HepG2 (cell line): ENCODE measurements around the gene LST1. TPM values are rescaled to one million over a fixed set of nuclear protein-coding genes. Genes with fewer than 3 reads are reported as not detected.
A peak's percentile ranks its signal among the peaks of the same experiment; 100 is the strongest.

Experiments used
- FLYWCH1 ChIP-seq: sonication (generic); formaldehyde crosslinking; IDR thresholded peaks from 2 replicates; pipeline ENCODE4 v1.8.1; 2023; ENCODE audit warnings: mild to moderate bottlenecking, missing genetic modification reagents
- MNT ChIP-seq: fragments of 450-650 bp; IDR thresholded peaks from 2 replicates; pipeline ENCODE4 v1.6.1; 2016
- NR2F1 ChIP-seq, 2 experiments: fragments of 450-650 bp in 1 of 2; formaldehyde crosslinking in 1 of 2; IDR thresholded peaks; 2 replicates each; pipeline versions ENCODE4 v1.5.0 to v1.6.1; 2016 to 2020; ENCODE audit warnings: mild to moderate bottlenecking in 1 of 2, missing compliant biosample characterization in 1 of 2, missing genetic modification reagents in 1 of 2, moderate library complexity in 1 of 2
- SYNCRIP ChIP-seq: fragments of 200-400 bp; formaldehyde crosslinking; IDR thresholded peaks from 2 replicates; pipeline ENCODE4 v1.6.1; 2018; ENCODE audit warnings: mild to moderate bottlenecking, low read depth, low read length; ENCODE audit not compliant: insufficient read depth
- U2AF2 ChIP-seq: fragments of 200-400 bp; formaldehyde crosslinking; IDR thresholded peaks from 2 replicates; pipeline ENCODE4 v1.6.1; 2017; ENCODE audit warnings: low read depth, mild to moderate bottlenecking, low read length
- ZBTB40 ChIP-seq, 2 experiments: fragments of 450-650 bp in 1 of 2; sonication (generic) in 1 of 2; formaldehyde crosslinking in 1 of 2; IDR thresholded peaks; 2 replicates each; pipeline versions ENCODE4 v1.6.1 to v1.8.0; 2016 to 2022; ENCODE audit warnings: antibody characterized with exemption in 1 of 2, mild to moderate bottlenecking in 1 of 2, missing genetic modification reagents in 1 of 2
- ZFX ChIP-seq: sonication (generic); formaldehyde crosslinking; IDR thresholded peaks from 2 replicates; pipeline ENCODE4 v1.4.0; 2020; ENCODE audit warnings: mild to moderate bottlenecking, low read depth, missing genetic modification reagents, moderate library complexity
- ZNF17 ChIP-seq: sonication (generic); formaldehyde crosslinking; IDR thresholded peaks from 2 replicates; pipeline ENCODE4 v1.5.0; 2020; ENCODE audit warnings: mild to moderate bottlenecking, missing genetic modification reagents
- ZNF317 ChIP-seq: sonication (generic); formaldehyde crosslinking; IDR thresholded peaks from 2 replicates; pipeline ENCODE4 v1.5.0; 2020; ENCODE audit warnings: mild to moderate bottlenecking, missing genetic modification reagents
- ZNF747 ChIP-seq: sonication (generic); formaldehyde crosslinking; IDR thresholded peaks from 2 replicates; pipeline ENCODE4 v1.8.1; 2023; ENCODE audit warnings: missing genetic modification reagents, mild to moderate bottlenecking, borderline replicate concordance
- ZNF788 ChIP-seq: sonication (generic); formaldehyde crosslinking; IDR thresholded peaks from 2 replicates; pipeline ENCODE4 v1.5.0; 2020; ENCODE audit warnings: mild to moderate bottlenecking, missing genetic modification reagents, borderline replicate concordance
- ZSCAN22 ChIP-seq: sonication (generic); formaldehyde crosslinking; IDR thresholded peaks from 2 replicates; pipeline ENCODE4 v1.4.0; 2020; ENCODE audit warnings: mild to moderate bottlenecking, missing genetic modification reagents
- polyA plus RNA-seq, 8 experiments: library from polyadenylated mRNA; depleted of rRNA in 3 of 8; stranded (reverse) in 7 of 8; unstranded in 1 of 8; fragments of >200 nt; fragmentation: Illumina TruSeq in 4 of 8; extraction: Trizol in 4 of 8; gene quantifications; 2 replicates each; pipeline versions ENCODE4 v1.2.1 to v1.2.3, GENCODE V29; 2011 to 2016; ENCODE audit warnings: low read depth in 4 of 8, missing spikeins in 1 of 8, mixed read lengths in 1 of 8; ENCODE audit not compliant: insufficient read depth in 1 of 8
- total RNA-seq, 5 experiments: library from RNA; depleted of rRNA; stranded (reverse); fragments of >200 nt; fragmentation: Illumina TruSeq; extraction: Trizol; gene quantifications; 2 replicates each; pipeline ENCODE4 v1.2.3, GENCODE V29; 2016; ENCODE audit warnings: low read depth in 1 of 5
- TF ChIP-seq, protein P1 (sequence below): sonication (generic); formaldehyde crosslinking; IDR thresholded peaks from 2 replicates; pipeline ENCODE4 v1.4.0; 2020; ENCODE audit warnings: missing genetic modification reagents

Gene LST1
- total and polyA plus RNA-seq, 2 of the 13 experiments (the other 11 are each of a cell fraction or from before 2014, with no cell fraction given): not detected

DNA sequence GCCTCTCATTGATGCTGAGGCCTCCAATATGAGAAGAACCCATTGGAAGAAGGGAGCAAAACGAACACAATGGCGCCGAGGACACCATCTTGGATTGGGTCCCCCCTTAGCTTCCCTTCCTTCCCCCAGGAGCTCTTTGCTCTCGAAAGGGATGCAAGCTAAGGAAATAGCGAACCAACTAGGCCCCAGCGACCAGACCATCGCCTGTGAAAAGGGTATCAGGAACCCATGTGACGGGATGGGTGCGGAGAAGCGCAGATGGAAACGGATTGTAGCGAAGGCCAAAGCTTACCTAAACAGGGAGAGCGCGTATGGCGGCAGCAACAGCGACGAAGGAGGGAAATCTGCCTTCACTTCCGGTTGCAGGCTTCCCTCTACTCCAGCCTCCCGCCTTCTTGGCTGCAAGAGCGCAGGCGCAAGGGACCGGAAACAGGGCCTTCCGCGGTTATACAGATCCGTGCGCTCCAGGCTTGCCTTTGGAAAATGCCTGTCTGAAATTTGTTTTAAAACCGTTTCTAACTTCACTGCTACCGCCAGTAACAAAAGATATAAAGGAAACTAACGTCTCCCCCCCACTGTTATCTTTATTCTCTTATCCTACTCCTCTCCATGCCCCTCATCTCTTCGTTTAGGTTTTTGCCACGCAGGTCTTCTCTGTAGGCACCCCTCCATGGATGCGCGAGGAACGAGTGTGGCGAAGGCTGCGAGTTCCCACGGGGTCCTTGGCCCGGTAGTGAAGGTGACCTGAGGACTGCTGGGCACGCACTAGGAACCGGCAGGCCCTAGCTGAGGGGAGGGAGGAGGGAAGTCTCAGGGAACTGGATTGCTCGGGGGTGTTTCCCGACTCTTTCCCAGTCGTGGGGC, 44.2 kb upstream of the LST1 start, which contains the start of gene DDX39B (continued):
- TF ChIP-seq ZBTB40 (IDR thresholded peaks at IDR 0.05) (peak; percentile 57), ZBTB40 (CRISPR knock-in tag; IDR thresholded peaks at IDR 0.05) (peak; percentile 86; the same call in 1 of the 2 replicates), ZNF747 (CRISPR knock-in tag) (peak; percentile 76), SYNCRIP (no peak), MNT (peak; percentile 3; the same call in 1 of the 2 replicates), ZNF317 (CRISPR knock-in tag) (peak; percentile 57; the same call in 1 of the 2 replicates), ZNF788 (CRISPR knock-in tag) (peak; percentile 83), U2AF2 (no peak), ZNF17 (CRISPR knock-in tag) (no peak), NR2F1 (CRISPR knock-in tag; IDR thresholded peaks at IDR 0.05) (no peak; a peak in 1 of 4 replicates), FLYWCH1 (CRISPR knock-in tag) (no peak), ZSCAN22 (CRISPR knock-in tag) (no peak; the same call in 1 of the 2 replicates), ZFX (CRISPR knock-in tag) (peak; percentile 99)
- TF ChIP-seq, protein P1, sequence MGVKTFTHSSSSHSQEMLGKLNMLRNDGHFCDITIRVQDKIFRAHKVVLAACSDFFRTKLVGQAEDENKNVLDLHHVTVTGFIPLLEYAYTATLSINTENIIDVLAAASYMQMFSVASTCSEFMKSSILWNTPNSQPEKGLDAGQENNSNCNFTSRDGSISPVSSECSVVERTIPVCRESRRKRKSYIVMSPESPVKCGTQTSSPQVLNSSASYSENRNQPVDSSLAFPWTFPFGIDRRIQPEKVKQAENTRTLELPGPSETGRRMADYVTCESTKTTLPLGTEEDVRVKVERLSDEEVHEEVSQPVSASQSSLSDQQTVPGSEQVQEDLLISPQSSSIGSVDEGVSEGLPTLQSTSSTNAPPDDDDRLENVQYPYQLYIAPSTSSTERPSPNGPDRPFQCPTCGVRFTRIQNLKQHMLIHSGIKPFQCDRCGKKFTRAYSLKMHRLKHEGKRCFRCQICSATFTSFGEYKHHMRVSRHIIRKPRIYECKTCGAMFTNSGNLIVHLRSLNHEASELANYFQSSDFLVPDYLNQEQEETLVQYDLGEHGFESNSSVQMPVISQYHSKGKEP (CRISPR knock-in tag): 0 out of 2 replicates have a peak, but pooled peaks have one; percentile 70
